Tibial artery (tissue), 4 donors: ENCODE measurements around the gene LIMA1.

Experiments used
- DNase-seq, 2 donors: peaks; one replicate each; pipeline ENCODE4 v3.0.0-alpha.2; 2019
- H3K27ac ChIP-seq, 2 donors: fragments of 200-600 bp; sonication (generic) in 1 of 2; 1 replicate in 1 of 2; 2 replicates in 1 of 2; pipeline ENCODE4 v1.5.1; 2018 to 2019; ENCODE audit warnings: mild to moderate bottlenecking in 1 of 2
- H3K27me3 ChIP-seq, 2 donors: fragments of 200-600 bp; sonication (generic) in 1 of 2; one replicate each; pipeline versions ENCODE4 v1.5.1 to v1.6.0; 2016 to 2019
- H3K36me3 ChIP-seq, 3 donors: fragments of 200-600 bp; sonication (generic) in 2 of 3; one replicate each; pipeline ENCODE4 v1.5.1; 2016 to 2019; ENCODE audit warnings: mild to moderate bottlenecking in 2 of 3
- H3K4me1 ChIP-seq, 4 donors: fragments of 200-600 bp; sonication (generic) in 2 of 4; 1 replicate in 3 of 4; 2 replicates in 1 of 4; pipeline ENCODE4 v1.5.1; 2016 to 2019
- H3K4me3 ChIP-seq, 2 donors: fragments of 200-600 bp; sonication (generic) in 1 of 2; 1 replicate in 1 of 2; 2 replicates in 1 of 2; pipeline ENCODE4 v1.5.1; 2018 to 2019; ENCODE audit warnings: mild to moderate bottlenecking in 2 of 2
- H3K9me3 ChIP-seq, 3 donors: fragments of 200-600 bp; sonication (generic) in 1 of 3; one replicate each; pipeline ENCODE4 v1.5.1; 2016 to 2019
- intact Hi-C: fragments of 100-400 bp; cut with DNase I; formaldehyde crosslinking; loops from one replicate; pipeline ENCODE4 v1.15.0; 2023; ENCODE audit warnings: low total_unique reads
- TF ChIP-seq, protein P1 (sequence below), 2 experiments: fragments of 200-600 bp in 1 of 2; fragments of 450-650 bp in 1 of 2; IDR thresholded peaks; one replicate each; pipeline ENCODE4 v1.5.1; 2017 to 2019; ENCODE audit warnings: antibody characterized with exemption in 2 of 2, mild to moderate bottlenecking in 1 of 2, moderate library complexity in 1 of 2

LIMA1 gene

DNA sequence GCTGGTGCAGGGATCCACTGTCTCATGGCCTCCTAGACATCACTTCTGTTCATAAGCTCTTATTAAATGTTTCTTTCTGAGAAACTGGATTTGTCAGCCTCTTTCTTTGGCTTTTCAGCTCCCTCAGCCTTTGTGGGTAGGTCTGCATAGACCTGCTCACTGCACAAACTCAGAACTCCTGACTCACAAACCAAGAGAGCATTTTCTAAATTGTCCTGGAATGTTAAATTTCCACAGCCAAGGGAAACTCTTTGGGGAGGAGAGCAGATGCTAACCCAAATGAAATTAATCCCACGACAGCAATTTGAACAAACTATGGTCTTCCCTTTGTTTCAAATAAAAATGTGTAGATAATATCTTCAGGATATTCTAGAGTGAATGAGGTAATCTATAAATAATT is 96.6 kb downstream of the LIMA1 start:
- H3K9me3 ChIP-seq = no peaks in the 10 kb centered on the region
- peak overlapping the region; percentile 70 to 72 for H3K27ac ChIP-seq
- TF ChIP-seq, protein P1, sequence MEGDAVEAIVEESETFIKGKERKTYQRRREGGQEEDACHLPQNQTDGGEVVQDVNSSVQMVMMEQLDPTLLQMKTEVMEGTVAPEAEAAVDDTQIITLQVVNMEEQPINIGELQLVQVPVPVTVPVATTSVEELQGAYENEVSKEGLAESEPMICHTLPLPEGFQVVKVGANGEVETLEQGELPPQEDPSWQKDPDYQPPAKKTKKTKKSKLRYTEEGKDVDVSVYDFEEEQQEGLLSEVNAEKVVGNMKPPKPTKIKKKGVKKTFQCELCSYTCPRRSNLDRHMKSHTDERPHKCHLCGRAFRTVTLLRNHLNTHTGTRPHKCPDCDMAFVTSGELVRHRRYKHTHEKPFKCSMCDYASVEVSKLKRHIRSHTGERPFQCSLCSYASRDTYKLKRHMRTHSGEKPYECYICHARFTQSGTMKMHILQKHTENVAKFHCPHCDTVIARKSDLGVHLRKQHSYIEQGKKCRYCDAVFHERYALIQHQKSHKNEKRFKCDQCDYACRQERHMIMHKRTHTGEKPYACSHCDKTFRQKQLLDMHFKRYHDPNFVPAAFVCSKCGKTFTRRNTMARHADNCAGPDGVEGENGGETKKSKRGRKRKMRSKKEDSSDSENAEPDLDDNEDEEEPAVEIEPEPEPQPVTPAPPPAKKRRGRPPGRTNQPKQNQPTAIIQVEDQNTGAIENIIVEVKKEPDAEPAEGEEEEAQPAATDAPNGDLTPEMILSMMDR (IDR thresholded peaks at IDR 0.05) = no peak
- no peak for DNase-seq
- H3K36me3 ChIP-seq = peaks cover 0 to 24% (median 18%) of the 10 kb centered on the region in 3 donors
- peaks cover 0 to 61% (median 39%) of the 10 kb centered on the region in 4 donors for H3K4me1 ChIP-seq
- H3K27me3 ChIP-seq = no peaks in the 10 kb centered on the region
- intact Hi-C loops = loop anchor here (10.0 kb wide), 1 partner anchor 128 kb away; no protein-coding TSS in a partner anchor
- H3K4me3 ChIP-seq = no peak overlapping the region

DNA sequence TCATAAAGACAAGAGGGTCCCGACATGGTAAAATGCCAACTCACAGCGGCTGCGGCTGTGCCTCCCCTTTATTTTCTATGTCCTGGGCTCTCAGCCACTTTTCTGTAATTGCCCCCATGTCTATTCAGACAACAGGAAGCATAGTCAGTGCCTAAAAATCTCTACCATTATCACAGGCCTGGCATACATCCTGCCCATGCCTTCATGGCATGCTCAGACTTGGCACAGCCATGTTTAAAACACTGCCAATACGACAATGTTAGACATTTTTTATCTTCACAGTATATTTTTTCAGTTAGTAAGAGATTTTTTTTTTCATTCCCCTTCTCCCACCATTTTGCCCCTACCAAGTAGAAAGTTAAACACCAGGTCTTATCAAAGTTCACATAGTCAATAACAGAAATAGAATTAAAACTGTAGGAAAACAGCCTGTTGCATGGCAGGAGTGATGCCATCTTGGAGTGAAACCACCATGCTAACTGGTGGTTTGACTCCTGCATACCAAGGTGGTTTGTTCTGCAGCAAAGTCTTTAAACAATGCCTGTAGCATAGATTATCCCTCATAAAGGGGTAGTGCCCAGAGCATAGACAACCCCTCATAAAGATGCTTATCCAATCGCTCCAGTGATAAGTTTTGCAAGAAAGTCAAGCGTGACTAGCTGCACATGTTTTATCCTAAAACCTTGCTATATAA is 97.2 kb downstream of the LIMA1 start:
- Histone ChIP-seq H3K4me3 (no peak overlapping the region), H3K9me3 (no peaks in the 10 kb centered on the region), H3K36me3 (peaks cover 5 to 23% (median 18%) of the 10 kb centered on the region in 3 donors), H3K27ac (peak overlapping the region; percentile 63 to 70), H3K27me3 (no peaks in the 10 kb centered on the region), H3K4me1 (peaks cover 0 to 61% (median 39%) of the 10 kb centered on the region in 4 donors)
- no peak for DNase-seq
- intact Hi-C loops = loop anchor here (10.0 kb wide), 1 partner anchor 129 kb away; no protein-coding TSS in a partner anchor
- TF ChIP-seq, protein P1 (IDR thresholded peaks at IDR 0.05) = no peak

DNA sequence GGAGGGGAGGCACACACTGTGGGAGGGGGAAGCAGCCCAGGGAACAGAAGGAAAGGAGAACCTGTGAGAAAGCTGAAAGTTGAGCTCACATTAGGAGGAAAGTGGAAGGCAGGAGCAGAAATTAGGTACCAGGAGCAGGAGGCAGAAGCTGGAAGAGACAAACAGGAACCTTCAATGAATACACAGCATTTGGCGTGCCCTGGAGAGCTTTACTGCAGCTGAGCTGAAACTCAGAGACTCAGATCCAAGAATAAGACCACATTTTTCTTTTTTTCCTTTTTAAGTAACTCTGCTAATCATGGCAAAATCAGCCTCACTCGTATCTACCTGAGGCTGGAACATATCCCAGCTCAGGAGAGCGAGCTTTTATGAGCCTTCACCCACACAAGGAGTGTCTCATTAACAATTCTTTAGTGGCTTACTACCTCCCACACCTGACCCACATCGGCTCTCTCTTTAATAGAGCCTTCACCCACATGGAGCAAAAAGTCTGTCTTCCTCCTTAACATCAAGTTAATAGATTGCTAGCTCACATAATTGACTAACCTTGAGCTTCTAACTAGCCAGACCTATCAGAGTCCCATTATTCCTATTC is 97.9 kb downstream of the LIMA1 start:
- no peak for DNase-seq
- H3K27me3 ChIP-seq = no peaks in the 10 kb centered on the region
- H3K4me1 ChIP-seq = peaks cover 0 to 61% (median 39%) of the 10 kb centered on the region in 4 donors
- no peaks in the 10 kb centered on the region for H3K9me3 ChIP-seq
- intact Hi-C loops = loop anchor here (10.0 kb wide), 1 partner anchor 129 kb away; no protein-coding TSS in a partner anchor
- TF ChIP-seq, protein P1 (IDR thresholded peaks at IDR 0.05) = no peak
- H3K27ac ChIP-seq = peak overlapping the region; percentile 63 to 70
- no peak overlapping the region for H3K4me3 ChIP-seq
- H3K36me3 ChIP-seq = peaks cover 12 to 21% (median 20%) of the 10 kb centered on the region in 3 donors

DNA sequence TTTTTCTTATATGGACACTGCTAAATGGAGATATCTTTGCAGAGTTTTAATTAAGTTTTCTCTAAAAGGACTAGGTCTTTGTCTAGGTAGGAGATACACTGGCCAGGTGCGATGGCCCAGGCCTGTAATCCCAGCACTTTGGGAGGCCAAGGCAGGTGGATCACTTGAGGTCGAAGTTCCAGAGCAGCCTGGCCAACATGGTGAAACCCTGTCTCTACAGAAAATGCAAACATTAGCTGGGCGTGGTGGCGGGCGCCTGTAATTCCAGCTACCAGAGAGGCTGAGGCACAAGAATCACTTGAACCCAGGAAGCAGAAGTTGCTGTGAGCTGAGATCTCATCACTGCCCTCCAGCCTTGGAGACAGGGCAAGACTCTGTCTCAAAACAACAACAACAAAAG is 99.1 kb downstream of the LIMA1 start:
- Histone ChIP-seq H3K4me1 (peaks cover 0 to 61% (median 39%) of the 10 kb centered on the region in 4 donors), H3K4me3 (no peak overlapping the region), H3K27me3 (no peaks in the 10 kb centered on the region), H3K36me3 (peaks cover 24 to 28% (median 24%) of the 10 kb centered on the region in 3 donors), H3K9me3 (no peaks in the 10 kb centered on the region), H3K27ac (peak overlapping the region; percentile 3 to 63)
- TF ChIP-seq, protein P1 (IDR thresholded peaks at IDR 0.05) = no peak
- intact Hi-C loops = loop anchor here (10.0 kb wide), 1 partner anchor 131 kb away; no protein-coding TSS in a partner anchor
- no peak for DNase-seq

DNA sequence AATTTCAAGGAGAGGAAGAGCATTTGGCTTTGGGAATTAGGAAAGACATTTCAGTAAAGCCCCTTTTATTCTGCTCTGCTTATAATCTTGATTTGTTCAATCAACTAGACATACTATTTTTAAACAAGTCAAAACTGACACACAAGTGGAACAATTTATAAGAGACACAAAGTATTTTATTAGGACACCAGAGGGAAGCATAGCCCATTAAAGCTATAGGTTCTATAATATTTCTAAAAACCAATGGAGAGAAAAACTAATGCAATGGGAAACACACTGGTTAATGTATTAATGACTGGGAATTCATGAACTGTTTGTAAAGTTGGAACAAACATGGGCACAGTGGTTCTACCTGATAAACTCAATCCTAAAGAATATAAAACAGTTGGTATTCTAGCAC is 100.9 kb downstream of the LIMA1 start:
- no peak for DNase-seq
- Histone ChIP-seq H3K36me3 (peaks cover 40 to 43% (median 42%) of the 10 kb centered on the region in 3 donors), H3K4me3 (no peak overlapping the region), H3K27me3 (no peaks in the 10 kb centered on the region), H3K27ac (no peak overlapping the region), H3K9me3 (no peaks in the 10 kb centered on the region), H3K4me1 (peaks cover 0 to 43% (median 26%) of the 10 kb centered on the region in 4 donors)
- intact Hi-C loops = loop anchor here (10.0 kb wide), 1 partner anchor 132 kb away; no protein-coding TSS in a partner anchor
- TF ChIP-seq, protein P1 (IDR thresholded peaks at IDR 0.05) = peak in 1 of 2 experiments; percentile 10
